ENCODE results near the gene MAP4K2. TPM values are rescaled to one million over a fixed set of nuclear protein-coding genes. Genes with fewer than 3 reads are reported as not detected.

Gene MAP4K2
- total RNA-seq, 1 donor from 2014 or later: 6.8 TPM

- FAIRE-seq (no peak), DNase-seq (ENCODE audit: low read depth) (peak; percentile 31)
- H3K36me3 ChIP-seq (ENCODE audit: control insufficient read depth, insufficient read depth, low read length): peaks cover 13% of the 10 kb centered on the region
- TF ChIP-seq CTCF (IDR thresholded peaks at IDR 0.05; ENCODE audit: insufficient read depth, low read length, severe bottlenecking): no peak
- H3K27me3 ChIP-seq (ENCODE audit: control insufficient read depth, insufficient read depth, low read length): no peaks in the 10 kb centered on the region
- H3K4me3 ChIP-seq (ENCODE audit: low read depth, low read length): peak overlapping the region; percentile 84
These were observed 40.8 kb upstream of the MAP4K2 start for GRCh38 chr11:64843686-64844329.

GRCh38 chr11:64842851-64843685 is 40.1 kb upstream of the MAP4K2 start:
- H3K36me3 ChIP-seq (ENCODE audit: control insufficient read depth, insufficient read depth, low read length): peaks cover 18% of the 10 kb centered on the region
- H3K4me3 ChIP-seq (ENCODE audit: low read depth, low read length): peak overlapping the region; percentile 84
- TF ChIP-seq CTCF (IDR thresholded peaks at IDR 0.05; ENCODE audit: insufficient read depth, low read length, severe bottlenecking): no peak
- DNase-seq (ENCODE audit: low read depth) (peak; percentile 91), FAIRE-seq (peak; percentile 28)
- no peaks in the 10 kb centered on the region for H3K27me3 ChIP-seq (ENCODE audit: control insufficient read depth, insufficient read depth, low read length)

GRCh38 chr11:64842366-64842759 is 39.3 kb upstream of the MAP4K2 start:
- DNase-seq (ENCODE audit: low read depth) (peak; percentile 45), FAIRE-seq (no peak)
- no peak overlapping the region for H3K4me3 ChIP-seq (ENCODE audit: low read depth, low read length)
- peaks cover 23% of the 10 kb centered on the region for H3K36me3 ChIP-seq (ENCODE audit: control insufficient read depth, insufficient read depth, low read length)
- no peaks in the 10 kb centered on the region for H3K27me3 ChIP-seq (ENCODE audit: control insufficient read depth, insufficient read depth, low read length)
- no peak for TF ChIP-seq CTCF (IDR thresholded peaks at IDR 0.05; ENCODE audit: insufficient read depth, low read length, severe bottlenecking)

GRCh38 chr11:64841592-64842365 is 38.8 kb upstream of the MAP4K2 start:
- no peak for FAIRE-seq

More at GRCh38 chr11:64841592-64842365, 38.8 kb upstream of the MAP4K2 start:
- Histone ChIP-seq H3K36me3 (ENCODE audit: control insufficient read depth, insufficient read depth, low read length) (peaks cover 24% of the 10 kb centered on the region), H3K27me3 (ENCODE audit: control insufficient read depth, insufficient read depth, low read length) (no peaks in the 10 kb centered on the region), H3K4me3 (ENCODE audit: low read depth, low read length) (no peak overlapping the region)
- no peak for TF ChIP-seq CTCF (IDR thresholded peaks at IDR 0.05; ENCODE audit: insufficient read depth, low read length, severe bottlenecking)
- DNase-seq (ENCODE audit: low read depth): peak; percentile 29

Data from bronchial epithelial cell (primary cell).